BE2C (cell line): ENCODE measurements around the gene QSOX2.

ENCODE experiments used
- DNase-seq: peaks from one replicate; pipeline ENCODE4 v3.0.0-alpha.2; 2020
- H3K27me3 ChIP-seq: fragments of 250-450 bp; sonication (Bioruptor Pico); 2 replicates; pipeline ENCODE4 v1.5.1; 2020; ENCODE audit warnings: mild to moderate bottlenecking
- H3K36me3 ChIP-seq: fragments of 250-450 bp; sonication (Bioruptor Pico); 2 replicates; pipeline ENCODE4 v1.5.1; 2020; ENCODE audit warnings: mild to moderate bottlenecking
- H3K4me1 ChIP-seq: fragments of 250-450 bp; sonication (Bioruptor Pico); 2 replicates; pipeline ENCODE4 v1.5.1; 2020
- H3K4me3 ChIP-seq: 2 replicates; pipeline ENCODE4 v1.5.1; 2011; ENCODE audit warnings: low read depth, low read length
- H3K9me3 ChIP-seq: fragments of 250-450 bp; sonication (Bioruptor Pico); 2 replicates; pipeline ENCODE4 v1.5.1; 2020
- TF ChIP-seq, protein P1 (sequence below): IDR thresholded peaks from 2 replicates; pipeline ENCODE4 v1.5.1; 2012; ENCODE audit warnings: mild to moderate bottlenecking, low read depth, low read length

The QSOX2 gene

DNA sequence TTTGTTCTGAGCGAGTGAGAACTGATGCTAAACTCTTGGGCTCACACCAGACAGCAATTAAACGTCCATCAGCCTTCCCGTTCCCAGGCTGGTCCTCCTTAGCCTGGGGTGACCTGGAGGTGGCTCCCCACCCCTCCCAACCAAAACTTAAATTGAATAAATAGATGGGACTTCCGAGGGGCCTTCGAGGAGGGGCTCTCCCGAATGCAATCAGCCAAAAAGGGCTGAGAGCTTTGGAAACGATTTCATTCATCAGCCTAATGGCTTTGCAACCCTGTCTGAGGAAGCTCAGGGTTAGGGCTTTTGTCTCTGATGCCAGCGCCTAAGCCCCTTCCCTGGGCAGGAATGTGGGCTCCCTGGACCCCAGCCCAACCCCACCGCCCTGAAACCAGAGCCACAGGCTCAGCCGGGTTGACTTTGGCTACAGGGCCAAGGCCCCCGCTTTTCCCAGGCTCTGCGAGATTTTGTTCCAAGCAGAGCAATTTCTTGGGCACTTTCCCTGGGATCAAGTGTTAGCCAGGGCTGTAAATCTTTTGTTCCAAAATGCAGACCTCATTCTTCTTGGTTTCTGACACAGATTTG, 69.9 kb downstream of the QSOX2 start:
- DNase-seq: no peak
- Histone ChIP-seq H3K4me1 (peaks cover 12% of the 10 kb centered on the region), H3K4me3 (no peak overlapping the region), H3K9me3 (no peaks in the 10 kb centered on the region), H3K27me3 (peaks cover 22% of the 10 kb centered on the region), H3K36me3 (no peaks in the 10 kb centered on the region)
- TF ChIP-seq, protein P1, sequence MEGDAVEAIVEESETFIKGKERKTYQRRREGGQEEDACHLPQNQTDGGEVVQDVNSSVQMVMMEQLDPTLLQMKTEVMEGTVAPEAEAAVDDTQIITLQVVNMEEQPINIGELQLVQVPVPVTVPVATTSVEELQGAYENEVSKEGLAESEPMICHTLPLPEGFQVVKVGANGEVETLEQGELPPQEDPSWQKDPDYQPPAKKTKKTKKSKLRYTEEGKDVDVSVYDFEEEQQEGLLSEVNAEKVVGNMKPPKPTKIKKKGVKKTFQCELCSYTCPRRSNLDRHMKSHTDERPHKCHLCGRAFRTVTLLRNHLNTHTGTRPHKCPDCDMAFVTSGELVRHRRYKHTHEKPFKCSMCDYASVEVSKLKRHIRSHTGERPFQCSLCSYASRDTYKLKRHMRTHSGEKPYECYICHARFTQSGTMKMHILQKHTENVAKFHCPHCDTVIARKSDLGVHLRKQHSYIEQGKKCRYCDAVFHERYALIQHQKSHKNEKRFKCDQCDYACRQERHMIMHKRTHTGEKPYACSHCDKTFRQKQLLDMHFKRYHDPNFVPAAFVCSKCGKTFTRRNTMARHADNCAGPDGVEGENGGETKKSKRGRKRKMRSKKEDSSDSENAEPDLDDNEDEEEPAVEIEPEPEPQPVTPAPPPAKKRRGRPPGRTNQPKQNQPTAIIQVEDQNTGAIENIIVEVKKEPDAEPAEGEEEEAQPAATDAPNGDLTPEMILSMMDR: no peak

DNA sequence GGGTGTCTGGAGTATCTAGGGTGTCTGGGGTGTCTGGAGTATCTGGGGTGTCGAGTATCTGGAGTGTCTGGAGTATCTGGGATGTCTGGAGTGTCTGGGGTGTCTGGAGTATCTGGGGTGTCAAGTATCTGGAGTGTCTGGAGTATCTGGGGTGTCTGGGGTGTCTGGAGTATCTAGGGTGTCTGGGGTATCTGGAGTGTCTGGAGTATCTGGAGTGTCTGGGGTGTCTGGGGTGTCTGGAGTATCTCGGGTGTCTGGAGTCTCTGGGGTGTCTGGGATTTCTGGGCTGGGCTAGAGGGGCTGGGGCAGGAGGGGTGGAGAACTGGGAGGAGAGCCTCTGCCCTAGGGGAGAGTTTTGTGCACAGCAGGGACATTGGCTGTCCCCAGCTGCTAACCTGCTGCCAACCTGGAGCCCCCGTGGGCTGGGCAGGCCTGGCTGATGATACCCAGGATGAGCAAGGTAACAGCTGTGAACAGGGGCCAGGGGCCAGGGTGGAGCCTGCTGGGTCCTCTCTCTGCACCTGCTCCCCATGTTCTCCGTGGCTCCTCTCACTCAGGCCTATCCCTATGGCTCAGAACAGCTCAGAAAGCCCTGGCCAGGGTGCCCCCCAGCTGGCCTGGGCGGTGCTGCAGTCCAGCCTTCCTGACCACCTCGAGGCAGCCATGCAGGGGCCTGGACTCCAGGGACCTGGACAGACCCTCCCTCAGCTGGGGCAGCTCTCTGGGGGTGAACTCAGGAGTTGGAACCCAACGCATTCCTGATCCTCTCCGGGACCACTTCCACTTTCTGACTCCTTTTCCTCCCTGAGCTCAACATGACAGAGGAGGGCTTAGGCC, 70.6 kb downstream of the QSOX2 start:
- peak; percentile 13 for DNase-seq
- Histone ChIP-seq H3K9me3 (no peaks in the 10 kb centered on the region), H3K36me3 (no peaks in the 10 kb centered on the region), H3K4me3 (no peak overlapping the region), H3K4me1 (peaks cover 12% of the 10 kb centered on the region), H3K27me3 (peaks cover 22% of the 10 kb centered on the region)
- TF ChIP-seq, protein P1: no peak

DNA sequence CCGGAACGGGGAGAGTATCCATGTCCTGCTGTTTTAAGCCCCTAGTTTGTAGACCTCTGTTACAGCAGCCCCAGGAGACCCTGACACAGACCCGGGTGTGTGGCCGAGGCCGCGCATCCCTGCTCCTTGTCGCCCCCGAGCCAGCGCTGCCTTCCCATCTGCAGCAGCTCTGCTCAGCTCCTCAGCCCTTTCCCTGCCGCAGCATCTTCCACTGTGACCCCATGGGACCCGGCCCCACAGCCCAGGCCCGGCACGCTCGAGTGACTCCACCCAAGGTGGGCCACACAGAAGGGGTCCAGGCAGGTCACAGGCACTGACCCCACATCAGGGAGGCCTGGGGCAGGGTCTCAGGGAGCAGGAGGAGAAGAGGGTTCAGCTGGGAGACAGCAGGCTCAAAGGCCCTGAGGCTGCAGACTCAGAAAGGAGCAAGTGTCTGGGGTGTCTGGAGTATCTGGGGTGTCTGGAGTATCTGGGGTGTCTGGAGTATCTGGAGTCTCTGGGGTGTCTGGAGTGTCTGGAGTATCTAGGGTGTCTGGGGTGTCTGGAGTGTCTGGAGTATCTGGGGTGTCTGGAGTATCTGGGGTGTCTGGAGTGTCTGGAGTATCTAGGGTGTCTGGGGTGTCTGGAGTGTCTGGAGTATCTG, 71.8 kb downstream of the QSOX2 start:
- H3K27me3 ChIP-seq: peaks cover 20% of the 10 kb centered on the region
- H3K36me3 ChIP-seq: no peaks in the 10 kb centered on the region
- H3K9me3 ChIP-seq: no peaks in the 10 kb centered on the region
- no peak overlapping the region for H3K4me3 ChIP-seq
- TF ChIP-seq, protein P1: no peak
- DNase-seq: peak; percentile 12
- H3K4me1 ChIP-seq: peaks cover 12% of the 10 kb centered on the region

DNA sequence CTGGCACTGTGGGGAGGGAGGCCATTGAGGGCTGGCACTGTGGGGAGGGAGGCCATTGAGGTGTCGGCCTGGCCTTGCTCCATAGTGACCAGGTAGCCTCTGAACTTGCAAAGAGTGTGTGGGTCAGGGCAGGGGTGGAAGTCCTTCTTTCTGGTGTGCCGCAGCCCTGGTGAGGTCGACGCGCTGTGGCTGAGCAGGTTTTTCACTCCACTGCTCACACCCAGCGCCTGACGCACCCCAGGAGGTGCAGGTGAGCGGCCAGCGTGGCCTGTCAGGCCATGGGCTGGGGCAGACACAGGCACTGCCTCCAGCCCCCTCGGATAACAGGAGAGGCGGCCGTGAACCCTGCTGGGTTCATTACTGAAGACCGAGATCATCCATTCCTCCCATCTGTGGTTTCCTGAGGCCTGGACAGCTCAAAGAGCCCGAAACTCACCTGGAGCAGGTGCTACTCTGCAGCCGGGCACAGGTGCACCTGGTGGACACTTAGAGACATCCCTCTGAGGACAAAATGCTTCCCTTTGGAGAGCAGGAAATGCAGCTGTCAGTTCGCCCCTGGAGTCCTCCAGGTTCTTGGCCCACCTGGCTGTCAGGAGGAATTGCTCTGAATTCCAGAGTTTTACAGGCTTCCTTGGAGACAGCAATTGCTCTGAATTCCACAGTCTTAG, 73.1 kb downstream of the QSOX2 start:
- H3K27me3 ChIP-seq: peaks cover 14% of the 10 kb centered on the region; the same call in 1 of the 2 replicates
- no peaks in the 10 kb centered on the region for H3K36me3 ChIP-seq
- no peak for DNase-seq
- TF ChIP-seq, protein P1: no peak
- no peaks in the 10 kb centered on the region for H3K9me3 ChIP-seq
- H3K4me1 ChIP-seq: peaks cover 9% of the 10 kb centered on the region
- no peak overlapping the region for H3K4me3 ChIP-seq

DNA sequence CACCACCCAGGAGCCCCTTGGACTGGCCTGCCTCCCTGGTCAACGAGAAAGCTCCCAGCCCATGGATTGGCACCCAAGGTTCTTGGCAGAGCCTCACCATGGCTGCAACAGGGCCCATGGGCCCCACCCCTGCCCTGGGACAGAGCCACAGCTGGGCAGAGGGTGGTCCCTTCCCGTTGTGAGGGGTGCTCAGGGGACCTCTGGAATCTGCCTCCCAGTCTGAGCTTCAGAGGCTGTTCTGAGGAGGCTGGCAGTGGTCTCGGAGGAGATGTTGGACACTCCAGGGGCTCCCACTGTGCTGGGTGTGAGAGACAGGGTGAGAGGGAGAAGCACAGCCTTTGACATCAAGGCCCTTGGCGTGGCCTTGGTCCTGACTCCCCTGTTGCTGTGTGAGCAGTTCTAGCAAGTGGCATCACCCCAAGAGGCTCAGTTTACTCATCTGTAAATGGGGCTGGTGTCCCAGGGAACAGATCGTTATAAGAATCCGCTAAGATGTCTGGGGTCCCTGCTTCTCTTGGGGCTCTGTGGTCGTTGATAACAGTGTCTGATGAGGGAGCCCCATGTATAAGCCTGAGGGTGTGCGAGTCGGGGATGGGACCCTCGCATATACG, 73.7 kb downstream of the QSOX2 start:
- DNase-seq: no peak
- peaks cover 12% of the 10 kb centered on the region; the same call in 1 of the 2 replicates for H3K27me3 ChIP-seq
- peaks cover 3% of the 10 kb centered on the region for H3K4me1 ChIP-seq
- H3K4me3 ChIP-seq: no peak overlapping the region
- TF ChIP-seq, protein P1: no peak
- H3K36me3 ChIP-seq: no peaks in the 10 kb centered on the region
- no peaks in the 10 kb centered on the region for H3K9me3 ChIP-seq
